ENCODE data around the gene GARIN5B.

GARIN5B gene

GRCh38 chr19:55353356-55353802, 9.7 kb downstream of the GARIN5B start:
- TF ChIP-seq CTCF (IDR thresholded peaks at IDR 0.05; ENCODE audit: low read length, missing control alignments) = no peak
- H3K4me3 ChIP-seq (replicated peaks; ENCODE audit: low read depth, low read length) = peak overlapping the region; percentile 51
- DNase-seq (ENCODE audit: low read depth) = no peak

- no peak for TF ChIP-seq CTCF (IDR thresholded peaks at IDR 0.05; ENCODE audit: low read length, missing control alignments)
- no peak overlapping the region for H3K4me3 ChIP-seq (replicated peaks; ENCODE audit: low read depth, low read length)
- no peak for DNase-seq (ENCODE audit: low read depth)
Observed at GRCh38 chr19:55352549-55353145, 10.4 kb downstream of the GARIN5B start.

GRCh38 chr19:55352040-55352439, 11.0 kb downstream of the GARIN5B start:
- TF ChIP-seq CTCF (IDR thresholded peaks at IDR 0.05; ENCODE audit: low read length, missing control alignments) = no peak
- DNase-seq (ENCODE audit: low read depth) = no peak

GRCh38 chr19:55350620-55351315, 12.3 kb downstream of the GARIN5B start:
- no peak for TF ChIP-seq CTCF (IDR thresholded peaks at IDR 0.05; ENCODE audit: low read length, missing control alignments)
- no peak for DNase-seq (ENCODE audit: low read depth)
- H3K4me3 ChIP-seq (replicated peaks; ENCODE audit: low read depth, low read length) = no peak overlapping the region

More at GRCh38 chr19:55352040-55352439, 11.0 kb downstream of the GARIN5B start:
- H3K4me3 ChIP-seq (replicated peaks; ENCODE audit: low read depth, low read length) = no peak overlapping the region

GRCh38 chr19:55348317-55349034, 14.6 kb downstream of the GARIN5B start:
- TF ChIP-seq CTCF (IDR thresholded peaks at IDR 0.05; ENCODE audit: low read length, missing control alignments) = no peak
- no peak overlapping the region for H3K4me3 ChIP-seq (replicated peaks; ENCODE audit: low read depth, low read length)
- no peak for DNase-seq (ENCODE audit: low read depth)

GRCh38 chr19:55347442-55348009, 15.5 kb downstream of the GARIN5B start:
- TF ChIP-seq CTCF (IDR thresholded peaks at IDR 0.05; ENCODE audit: low read length, missing control alignments) = no peak
- no peak overlapping the region for H3K4me3 ChIP-seq (replicated peaks; ENCODE audit: low read depth, low read length)
- DNase-seq (ENCODE audit: low read depth) = no peak
